Activated T-cell treated with anti-CD3 and anti-CD28 coated beads for 48 hours (primary cell): Measurements from ENCODE around the gene PAM.
"Not testable (repeated sequence)": the region's sequence is repeated elsewhere in the genome, so short reads cannot be mapped to it uniquely, and the experiment has no call there.

Experiments
- DNase-seq: peaks from one replicate; pipeline ENCODE4 v3.0.0-alpha.2; 2020; ENCODE audit warnings: low read depth

The PAM gene

DNA sequence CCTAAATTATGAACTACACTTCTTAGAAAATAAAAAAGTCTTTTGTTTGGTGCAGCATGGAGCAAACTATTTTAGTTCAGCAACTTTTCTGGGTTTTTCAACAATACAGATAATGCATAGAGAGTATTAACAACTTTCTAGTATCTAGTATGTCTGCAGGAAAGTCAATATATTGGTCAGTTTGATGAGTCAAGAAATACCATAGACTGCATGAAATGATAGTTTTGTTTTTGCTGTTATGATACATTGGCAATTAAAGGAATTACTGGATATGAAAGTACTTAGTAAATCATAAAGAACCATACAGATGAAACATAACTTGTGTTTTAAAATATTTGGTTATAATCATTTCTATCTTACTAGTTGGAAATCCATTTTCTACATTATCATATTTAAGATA, 191.3 kb downstream of the PAM start:
- no peak for DNase-seq

DNA sequence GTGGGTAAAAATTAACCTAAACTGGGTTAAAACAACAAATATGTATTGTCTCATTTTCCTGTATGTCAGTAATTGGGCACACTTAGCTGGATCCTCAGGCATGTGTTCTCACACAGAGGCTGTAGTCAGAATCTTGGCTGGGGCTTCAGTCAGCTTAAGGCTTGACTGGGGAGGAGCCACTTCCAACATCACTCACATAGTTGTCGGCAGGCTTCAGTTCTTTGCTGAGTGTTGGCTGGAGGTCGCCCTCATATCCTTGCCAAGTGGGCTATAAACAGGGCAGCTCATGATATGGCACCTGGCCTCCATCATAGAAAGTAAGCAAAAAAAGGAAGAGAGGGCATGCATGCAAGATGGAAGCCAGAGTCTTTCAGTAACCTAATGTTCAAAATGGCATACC, 191.9 kb downstream of the PAM start:
- DNase-seq: no peak

DNA sequence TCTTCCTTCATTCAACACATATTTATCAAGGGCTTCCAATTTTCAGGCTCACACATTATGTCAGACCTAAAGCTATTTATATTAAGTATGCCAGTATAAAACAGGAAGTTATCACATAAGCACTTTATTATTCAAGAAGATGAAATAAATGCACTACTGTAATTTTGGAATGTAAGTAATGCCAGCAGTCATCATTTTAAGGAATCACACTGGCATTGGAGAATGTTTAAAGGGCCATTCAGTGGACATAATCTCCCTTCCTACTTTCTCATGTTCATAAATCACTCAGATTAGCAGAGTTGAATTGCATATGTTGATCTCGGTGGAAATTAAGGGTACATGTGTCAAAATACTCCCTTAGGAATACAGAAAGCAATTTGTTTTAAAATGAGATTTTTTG, 200.4 kb downstream of the PAM start:
- no peak for DNase-seq

DNA sequence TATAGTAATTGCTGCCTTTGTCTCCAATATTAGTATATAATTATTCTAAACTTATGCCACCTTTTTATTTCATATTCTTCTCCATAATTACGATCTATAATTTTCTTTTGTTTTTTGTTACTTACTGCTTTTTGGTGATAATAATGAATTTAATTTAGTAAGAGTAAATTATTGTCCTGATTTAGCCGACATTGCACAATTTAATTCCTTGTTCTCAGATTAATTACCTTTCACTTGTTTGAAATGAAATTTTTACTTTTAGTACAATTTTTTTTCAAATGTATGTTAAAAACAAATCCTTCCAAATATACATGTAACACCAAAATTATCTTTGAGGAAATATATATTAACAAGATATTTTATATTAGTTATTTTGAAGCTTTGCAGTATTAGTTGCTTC, 201.5 kb downstream of the PAM start:
- DNase-seq: no peak

DNA sequence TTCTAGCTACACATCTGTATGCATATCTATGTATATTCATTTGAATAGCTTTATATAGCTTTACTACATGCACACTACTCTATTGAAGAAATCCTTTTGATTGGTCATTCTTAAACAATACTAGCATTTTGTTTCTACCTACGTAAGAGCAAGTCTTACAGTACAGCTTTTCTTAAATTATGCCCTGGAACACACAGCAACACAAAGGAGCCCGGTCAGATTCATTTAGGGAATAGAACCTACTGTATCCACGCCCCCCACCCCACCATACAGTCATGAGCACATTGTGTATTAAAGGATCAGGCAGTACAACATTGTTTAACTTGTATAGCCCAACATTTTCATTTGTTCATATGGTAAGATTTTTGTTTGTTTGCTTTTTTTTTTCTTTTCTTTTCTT, 202.0 kb downstream of the PAM start:
- DNase-seq: no peak

DNA sequence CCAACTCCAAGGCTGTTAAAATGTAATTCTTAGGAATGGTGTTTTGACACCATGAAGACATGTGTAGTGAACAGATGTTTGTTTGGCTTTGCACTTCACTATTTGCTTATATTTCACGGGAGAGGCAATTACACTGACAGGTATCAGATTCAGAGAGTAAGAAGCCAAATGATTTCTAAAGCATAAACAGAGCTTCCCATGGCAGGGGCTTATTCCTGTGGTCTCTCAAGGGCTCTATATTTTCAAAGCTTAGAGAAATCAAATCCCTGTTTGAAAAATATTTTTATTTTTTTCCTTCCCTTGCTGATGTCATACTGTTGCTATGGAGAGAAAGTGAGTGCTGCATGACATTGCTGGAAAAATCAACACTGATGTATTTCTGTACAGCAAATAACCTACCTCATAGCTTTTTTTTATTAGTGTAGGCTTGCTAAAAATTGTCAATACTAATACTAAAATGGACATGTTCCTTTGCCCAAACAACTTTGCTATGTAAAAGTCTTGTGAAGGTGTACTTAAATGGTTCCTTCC, 203.4 kb downstream of the PAM start:
- no peak for DNase-seq

DNA sequence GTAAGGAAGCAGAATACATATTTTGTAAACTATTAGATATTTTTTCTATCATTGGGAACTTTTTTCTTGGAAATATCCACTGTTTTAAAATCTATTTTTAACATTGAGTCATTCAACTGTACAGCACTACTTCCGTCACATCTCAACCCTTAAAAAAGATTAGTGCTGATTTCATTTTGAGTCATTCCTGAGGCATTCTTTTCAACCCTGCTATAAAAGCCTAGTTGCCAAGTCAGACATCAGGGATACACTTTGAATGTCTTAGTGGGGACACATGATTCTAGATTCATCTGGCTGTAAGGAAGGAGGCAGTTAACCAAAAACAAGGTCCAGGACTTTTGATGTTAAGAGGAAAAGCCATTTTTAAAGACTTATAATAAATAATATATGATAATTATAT, 203.9 kb downstream of the PAM start:
- DNase-seq: no peak

DNA sequence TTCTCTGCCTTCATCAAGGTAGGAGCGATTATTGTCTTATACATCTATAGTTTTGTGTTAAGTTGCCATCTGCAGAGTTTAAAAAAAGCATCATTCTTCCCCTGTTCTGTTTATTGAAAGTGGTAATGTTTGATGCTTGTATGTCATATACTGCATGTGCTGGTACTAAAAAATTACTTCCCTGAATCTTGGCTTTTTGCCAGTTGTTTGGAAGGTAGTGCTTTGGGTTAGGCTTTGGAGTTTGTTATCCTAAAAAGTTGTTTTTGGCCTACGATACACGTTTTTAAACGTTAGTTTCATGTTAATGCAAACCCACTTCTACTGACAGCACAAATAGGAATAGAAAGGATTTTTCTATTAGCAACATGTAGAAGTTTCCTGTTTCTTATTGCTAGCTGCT, 206.6 kb downstream of the PAM start:
- no peak for DNase-seq

DNA sequence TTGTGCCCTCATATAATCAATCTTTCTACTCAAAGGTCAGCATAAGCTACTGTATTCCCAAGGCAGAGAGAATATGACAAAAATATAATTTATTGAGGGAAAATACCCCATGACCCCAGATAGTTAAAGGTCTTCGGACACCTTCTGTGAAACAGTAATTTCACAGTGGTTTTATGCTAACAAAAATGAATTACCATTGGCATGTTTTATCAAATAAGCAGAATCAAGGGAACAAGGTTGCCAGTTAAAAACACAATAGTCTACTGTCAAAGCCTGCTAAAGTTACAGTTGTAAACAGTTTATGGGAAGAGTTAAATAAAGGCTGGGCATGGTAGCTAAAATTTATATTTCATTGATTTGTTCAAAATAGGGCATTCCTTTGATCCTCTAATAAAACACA, 210.5 kb downstream of the PAM start:
- no peak for DNase-seq

DNA sequence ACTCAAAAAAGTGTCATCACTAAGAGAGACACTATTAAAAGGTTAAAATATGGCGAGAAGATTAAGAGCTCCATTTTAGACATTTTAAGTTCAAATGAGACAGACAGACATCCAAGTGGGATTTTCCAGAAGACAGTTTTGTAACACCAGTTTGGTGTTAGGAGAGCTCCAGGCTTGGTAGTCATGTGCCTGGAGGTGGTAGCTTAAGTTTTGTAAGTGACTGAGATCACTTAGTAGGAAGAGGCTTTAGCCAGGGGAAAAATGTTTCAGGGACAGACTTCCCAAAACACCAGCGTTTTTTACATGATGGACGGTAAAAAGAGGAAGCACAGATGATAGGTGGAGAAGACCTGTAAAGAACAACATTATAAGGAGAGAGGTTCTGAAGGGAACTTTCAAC, 214.5 kb downstream of the PAM start:
- no peak for DNase-seq

DNA sequence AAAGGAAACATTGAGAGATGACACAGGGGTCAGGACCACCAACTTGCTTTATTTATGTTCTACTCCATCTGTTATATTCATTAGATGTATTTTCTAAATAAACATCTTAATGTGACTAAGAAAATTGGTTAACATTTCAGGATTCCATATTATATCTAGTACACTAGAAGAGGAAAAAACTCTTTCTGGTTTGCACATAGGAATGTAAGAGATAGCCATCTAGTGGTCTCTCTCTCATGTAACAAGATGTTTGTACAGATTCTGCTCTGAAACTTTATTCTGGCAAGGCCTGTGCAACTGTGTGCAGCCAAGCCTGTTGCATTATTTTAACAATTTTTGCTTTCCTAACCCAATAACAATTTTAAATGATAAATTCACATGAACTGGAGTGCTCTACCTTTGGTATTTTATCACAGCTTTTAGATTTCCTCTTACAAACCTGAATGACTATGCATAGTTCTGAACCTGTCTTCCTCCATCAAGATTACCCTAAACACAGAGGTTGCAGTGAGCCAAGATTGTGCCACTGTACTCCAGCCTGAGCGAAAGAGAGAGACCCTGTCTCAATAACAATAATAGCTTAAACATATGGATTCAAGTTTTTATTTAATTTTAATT, 216.7 kb downstream of the PAM start:
- no peak for DNase-seq

DNA sequence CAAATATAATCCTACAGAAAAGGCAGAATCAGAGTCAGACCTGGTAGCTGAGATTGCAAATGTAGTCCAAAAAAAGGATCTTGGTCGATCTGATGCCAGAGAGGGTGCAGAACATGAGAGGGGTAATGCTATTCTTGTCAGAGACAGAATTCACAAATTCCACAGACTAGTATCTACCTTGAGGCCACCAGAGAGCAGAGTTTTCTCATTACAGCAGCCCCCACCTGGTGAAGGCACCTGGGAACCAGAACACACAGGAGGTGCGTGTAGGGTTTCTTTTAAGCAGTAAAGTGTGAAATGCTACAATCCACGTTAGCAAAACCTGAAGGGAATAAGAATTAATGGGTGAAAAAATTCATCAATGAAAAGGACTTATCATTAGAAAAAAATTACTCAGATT, 219.1 kb downstream of the PAM start:
- DNase-seq: no peak

DNA sequence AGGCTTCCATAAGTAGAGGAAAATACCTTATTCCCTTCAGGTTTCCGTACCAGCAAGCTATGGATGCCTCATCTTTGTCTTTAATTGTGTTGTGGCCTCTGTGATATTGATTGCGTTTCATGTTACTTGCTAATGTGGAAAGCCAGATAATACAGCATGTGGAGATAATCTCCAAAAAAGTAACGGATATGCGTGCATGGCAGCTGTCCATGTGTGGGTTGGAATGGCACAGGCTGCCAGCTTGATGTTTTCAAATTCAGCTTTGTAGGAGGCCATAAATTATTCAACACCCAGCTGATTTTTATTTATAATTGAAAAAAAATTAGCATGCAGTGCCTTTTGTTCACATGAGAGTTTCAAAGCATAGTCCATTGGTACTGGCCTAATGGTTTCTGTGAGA, 219.9 kb downstream of the PAM start:
- no peak for DNase-seq

DNA sequence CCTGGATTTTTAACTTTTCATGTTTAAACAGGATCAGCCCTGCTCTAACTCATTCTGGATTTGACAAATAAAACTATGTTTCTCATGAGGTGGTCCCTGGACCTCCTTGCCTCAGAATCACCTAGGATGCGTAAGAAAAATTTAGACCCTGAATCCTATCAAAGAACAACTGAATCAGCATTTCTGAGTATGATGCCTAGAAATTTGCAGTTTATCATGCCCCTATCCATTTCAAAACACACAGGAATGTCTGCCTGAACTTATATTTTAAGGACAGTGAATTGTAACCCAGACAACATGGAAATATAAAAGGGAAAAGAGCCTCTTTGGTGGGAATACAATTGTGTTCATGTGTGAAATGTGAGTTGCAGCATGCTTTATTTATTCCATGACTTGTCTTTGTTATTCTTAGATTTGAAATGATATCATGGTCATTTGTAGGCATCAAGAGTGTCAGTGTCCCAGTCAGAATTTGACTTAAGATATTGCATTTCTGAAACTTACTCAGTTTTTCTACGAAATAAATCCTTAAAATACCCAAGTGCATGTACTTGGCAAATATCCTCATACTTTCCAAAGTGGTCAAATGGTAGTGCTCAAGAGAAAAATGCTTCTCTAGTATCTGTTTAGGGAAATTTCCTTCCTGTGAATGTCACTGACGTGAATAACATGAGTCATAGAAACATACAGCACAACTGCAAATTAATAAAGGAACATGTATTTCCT, 220.5 kb downstream of the PAM start:
- no peak for DNase-seq

DNA sequence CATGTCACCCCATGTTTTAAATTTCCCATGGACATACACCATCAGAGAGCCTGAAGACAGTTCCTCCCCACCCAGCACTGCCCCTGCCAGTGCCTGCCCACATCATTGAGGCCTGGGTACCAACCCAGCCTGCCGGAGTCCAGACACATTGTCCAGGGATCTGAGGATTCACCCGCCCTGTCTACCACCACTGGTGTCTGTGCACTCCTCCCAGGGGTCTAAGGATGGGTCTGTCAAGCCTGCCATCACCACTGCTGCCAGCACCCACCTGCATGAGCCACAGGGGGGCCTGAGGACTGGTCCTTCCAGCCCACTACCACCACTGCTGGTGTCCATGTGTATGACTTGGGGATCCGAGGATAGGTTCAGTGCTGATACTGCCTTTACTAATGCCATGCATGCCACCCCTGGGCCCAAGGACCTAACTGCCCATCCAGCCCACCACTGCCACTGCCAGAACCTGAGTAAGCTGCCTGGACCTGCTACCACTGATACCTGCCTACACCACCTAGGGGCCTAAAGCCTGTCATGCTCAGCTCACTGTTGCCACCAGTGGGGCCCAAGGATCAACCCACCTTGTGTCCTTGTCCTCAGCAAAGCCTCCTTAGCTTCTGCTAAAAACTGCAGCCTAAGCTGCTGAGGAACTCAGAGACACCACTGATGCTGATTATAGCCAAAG, 227.0 kb downstream of the PAM start:
- DNase-seq: no peak

DNA sequence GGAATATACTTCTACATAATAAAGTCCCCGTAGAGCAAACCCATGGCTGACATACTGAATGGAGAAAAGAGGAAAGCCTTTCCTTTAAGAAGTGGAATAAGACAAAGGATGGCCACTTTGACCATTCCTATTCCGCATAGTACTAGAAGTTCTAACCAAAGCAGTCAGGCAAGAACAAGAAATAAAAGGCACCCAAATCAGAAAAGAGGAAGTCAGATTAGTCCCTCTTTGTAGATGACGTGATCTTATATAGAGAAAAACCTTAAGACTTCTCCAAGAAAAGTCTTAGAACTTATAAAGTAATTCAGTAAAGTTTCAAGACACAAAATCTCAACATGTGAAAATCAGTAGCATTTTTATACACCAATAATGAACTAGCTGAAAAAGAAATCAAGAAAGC, 231.0 kb downstream of the PAM start:
- DNase-seq: no peak

DNA sequence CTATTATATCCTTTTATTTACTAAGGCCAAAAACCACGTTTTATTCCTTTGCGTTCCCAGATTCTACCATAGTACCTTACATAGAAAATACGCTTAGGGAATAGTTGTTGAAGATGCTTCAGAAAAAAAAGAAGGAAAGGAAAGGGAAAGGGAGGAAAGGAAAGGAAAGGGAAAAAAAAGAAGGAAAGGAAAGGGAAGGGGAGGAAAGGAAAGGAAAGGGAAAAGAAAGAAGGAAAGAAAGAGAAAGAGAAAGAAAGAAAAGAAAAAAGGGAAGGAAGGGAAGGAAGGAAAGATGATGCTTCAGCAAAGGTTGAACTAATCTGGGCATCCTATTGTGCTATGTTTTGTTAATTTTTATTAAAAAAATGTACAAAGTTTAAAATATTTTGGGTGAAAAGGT, 233.4 kb downstream of the PAM start:
- DNase-seq: no peak

DNA sequence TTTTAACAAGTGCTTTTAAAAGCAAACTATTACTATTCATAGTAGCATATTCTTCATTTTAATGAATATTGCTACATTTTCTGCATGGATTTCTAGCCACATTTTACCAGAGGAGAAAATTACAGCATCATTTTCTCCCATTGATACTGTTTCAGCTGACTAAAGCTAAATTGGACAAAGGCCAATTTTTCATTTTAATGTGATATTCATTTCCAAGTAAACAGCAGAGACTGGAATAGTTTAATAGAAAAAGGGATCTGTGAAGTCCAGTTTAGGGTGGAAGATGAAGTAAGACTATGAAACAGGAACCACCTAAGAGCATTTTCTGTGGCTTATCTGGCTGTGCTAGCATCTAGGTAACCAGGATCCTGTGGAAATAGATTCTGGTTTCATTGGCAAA, 236.7 kb downstream of the PAM start:
- no peak for DNase-seq

DNA sequence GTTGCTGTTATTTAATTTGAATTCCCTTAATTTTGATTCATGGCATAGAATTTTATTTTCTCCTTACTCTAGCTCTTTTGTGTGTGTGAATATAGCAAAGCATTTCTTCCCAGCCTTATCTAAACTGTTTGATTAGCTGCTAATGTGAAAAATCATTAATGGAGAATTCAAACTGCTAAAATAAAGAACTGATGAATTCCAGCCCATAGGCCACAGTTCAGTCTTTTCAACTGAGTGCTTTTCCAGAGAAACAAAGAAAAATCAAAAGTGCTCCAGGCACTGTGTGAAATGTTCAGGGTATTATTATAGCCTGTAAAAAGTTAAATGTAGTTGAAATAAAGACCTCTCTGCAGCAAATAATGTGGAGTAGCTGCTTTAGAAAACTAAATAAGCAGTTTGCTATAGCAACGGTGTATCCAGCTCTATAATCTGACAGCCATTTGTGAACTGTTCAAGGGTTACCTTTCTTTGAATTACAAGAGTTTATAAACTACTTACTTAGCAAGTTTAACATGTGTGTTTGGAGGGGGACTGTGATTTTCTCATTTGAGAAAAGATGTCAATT, 241.0 kb downstream of the PAM start:
- no peak for DNase-seq

DNA sequence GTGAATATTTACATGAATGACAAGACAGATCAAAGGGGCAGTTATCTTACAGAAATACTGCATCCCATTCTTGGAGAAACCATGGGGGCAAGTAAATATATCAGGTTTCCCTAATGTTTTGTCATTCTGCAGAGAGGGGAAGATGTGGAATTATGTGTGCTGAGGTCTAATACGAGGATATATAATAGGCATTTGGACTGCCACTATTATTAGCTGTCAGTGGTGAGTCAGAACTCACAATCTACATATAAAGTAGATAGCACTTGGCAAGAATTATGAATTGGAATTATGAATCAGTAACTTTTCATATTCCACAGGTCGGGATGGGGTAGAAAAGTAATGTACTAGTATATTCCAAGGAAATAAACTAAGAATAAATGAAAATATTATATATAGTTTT, 243.1 kb downstream of the PAM start:
- DNase-seq: no peak

DNA sequence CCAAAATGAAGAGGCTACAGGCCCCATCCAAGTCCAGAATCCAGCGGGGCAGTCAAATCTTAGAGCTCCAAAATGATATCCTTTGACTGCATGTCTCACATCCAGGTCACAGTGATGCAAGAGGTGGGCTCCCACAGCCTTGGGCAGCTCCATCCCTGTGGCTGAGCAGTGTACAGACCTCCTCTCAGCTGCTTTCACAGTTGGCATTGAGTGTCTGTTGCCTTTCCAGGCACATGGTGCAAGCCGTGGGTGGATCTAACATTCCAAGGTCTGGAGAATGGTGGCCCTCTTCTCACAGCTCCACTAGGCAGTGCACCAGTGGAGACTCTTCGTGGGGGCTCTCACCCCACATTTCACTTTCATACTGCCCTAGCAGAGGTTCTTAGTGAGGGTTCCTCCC, 244.1 kb downstream of the PAM start:
- no peak for DNase-seq

DNA sequence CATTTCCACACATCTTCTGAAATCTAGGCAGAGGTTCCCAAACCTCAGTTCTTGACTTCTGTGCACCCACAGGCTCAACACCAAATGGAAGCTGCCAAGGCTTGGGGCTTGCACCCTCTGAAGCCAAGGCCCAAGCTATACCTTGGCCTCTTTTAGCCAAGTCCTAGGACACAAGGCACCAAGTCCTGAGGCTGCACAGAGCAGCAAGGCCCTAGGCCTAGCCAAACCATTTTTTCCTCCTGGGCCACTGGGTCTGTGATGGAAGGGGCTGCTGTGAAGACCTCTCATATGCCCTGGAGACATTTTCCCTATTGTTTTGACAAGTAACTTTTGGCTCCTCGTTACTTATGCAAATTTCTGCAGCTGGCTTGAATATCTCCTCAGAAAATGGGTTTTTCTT, 244.5 kb downstream of the PAM start:
- not testable (repeated sequence) for DNase-seq

DNA sequence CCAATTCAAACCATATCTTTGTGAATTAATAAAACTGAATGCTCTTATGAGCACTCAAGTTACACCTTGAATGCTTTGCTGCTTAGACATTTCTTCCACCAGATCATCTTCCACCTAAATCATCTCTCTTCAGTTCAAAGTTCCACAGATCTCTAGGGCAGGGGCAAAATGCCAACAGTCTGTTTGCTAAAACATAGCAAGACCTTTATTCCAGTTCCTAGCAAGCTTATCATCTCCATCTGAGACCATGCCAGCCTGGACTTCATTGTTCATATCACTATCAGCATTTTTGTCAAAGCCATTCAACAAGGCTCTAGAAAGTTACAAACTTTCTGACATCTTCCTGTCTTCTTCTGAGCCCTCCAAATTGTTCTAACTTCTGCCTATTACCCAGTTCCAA, 245.0 kb downstream of the PAM start:
- DNase-seq: no peak
